Tibial nerve (tissue), 4 donors: Measurements from ENCODE around the gene DOCK9.

Experiments used
- EP300 ChIP-seq, 2 donors: sonication (generic); formaldehyde crosslinking; IDR thresholded peaks; one replicate each; pipeline ENCODE4 v1.6.1; 2017; ENCODE audit warnings: antibody characterized with exemption in 2 of 2, mild to moderate bottlenecking in 1 of 2
- POLR2A ChIP-seq, 2 donors: fragments of 450-650 bp; IDR thresholded peaks; one replicate each; pipeline ENCODE4 v1.6.1; 2017; ENCODE audit warnings: antibody characterized with exemption in 2 of 2, mild to moderate bottlenecking in 2 of 2, moderate library complexity in 2 of 2
- TF ChIP-seq, protein P1 (sequence below), 5 experiments: fragments of 200-600 bp in 3 of 5; fragments of 450-650 bp in 2 of 5; sonication (generic) in 3 of 5; IDR thresholded peaks; one replicate each; pipeline ENCODE4 v1.5.1; 2016 to 2019; ENCODE audit warnings: antibody characterized with exemption in 5 of 5, mild to moderate bottlenecking in 3 of 5, moderate library complexity in 2 of 5

GRCh38 chr13:98942485-98942884 is 35.4 kb downstream of the DOCK9 start:
- TF ChIP-seq POLR2A (IDR thresholded peaks at IDR 0.05) (no peak), EP300 (IDR thresholded peaks at IDR 0.05) (no peak)
- TF ChIP-seq, protein P1, sequence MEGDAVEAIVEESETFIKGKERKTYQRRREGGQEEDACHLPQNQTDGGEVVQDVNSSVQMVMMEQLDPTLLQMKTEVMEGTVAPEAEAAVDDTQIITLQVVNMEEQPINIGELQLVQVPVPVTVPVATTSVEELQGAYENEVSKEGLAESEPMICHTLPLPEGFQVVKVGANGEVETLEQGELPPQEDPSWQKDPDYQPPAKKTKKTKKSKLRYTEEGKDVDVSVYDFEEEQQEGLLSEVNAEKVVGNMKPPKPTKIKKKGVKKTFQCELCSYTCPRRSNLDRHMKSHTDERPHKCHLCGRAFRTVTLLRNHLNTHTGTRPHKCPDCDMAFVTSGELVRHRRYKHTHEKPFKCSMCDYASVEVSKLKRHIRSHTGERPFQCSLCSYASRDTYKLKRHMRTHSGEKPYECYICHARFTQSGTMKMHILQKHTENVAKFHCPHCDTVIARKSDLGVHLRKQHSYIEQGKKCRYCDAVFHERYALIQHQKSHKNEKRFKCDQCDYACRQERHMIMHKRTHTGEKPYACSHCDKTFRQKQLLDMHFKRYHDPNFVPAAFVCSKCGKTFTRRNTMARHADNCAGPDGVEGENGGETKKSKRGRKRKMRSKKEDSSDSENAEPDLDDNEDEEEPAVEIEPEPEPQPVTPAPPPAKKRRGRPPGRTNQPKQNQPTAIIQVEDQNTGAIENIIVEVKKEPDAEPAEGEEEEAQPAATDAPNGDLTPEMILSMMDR (IDR thresholded peaks at IDR 0.05) = no peak
